Measurements from ENCODE around the gene SLCO4A1.
"Not testable (repeated sequence)": the region's sequence is repeated elsewhere in the genome, so short reads cannot be mapped to it uniquely, and the experiment has no call there.

SLCO4A1 gene

DNA sequence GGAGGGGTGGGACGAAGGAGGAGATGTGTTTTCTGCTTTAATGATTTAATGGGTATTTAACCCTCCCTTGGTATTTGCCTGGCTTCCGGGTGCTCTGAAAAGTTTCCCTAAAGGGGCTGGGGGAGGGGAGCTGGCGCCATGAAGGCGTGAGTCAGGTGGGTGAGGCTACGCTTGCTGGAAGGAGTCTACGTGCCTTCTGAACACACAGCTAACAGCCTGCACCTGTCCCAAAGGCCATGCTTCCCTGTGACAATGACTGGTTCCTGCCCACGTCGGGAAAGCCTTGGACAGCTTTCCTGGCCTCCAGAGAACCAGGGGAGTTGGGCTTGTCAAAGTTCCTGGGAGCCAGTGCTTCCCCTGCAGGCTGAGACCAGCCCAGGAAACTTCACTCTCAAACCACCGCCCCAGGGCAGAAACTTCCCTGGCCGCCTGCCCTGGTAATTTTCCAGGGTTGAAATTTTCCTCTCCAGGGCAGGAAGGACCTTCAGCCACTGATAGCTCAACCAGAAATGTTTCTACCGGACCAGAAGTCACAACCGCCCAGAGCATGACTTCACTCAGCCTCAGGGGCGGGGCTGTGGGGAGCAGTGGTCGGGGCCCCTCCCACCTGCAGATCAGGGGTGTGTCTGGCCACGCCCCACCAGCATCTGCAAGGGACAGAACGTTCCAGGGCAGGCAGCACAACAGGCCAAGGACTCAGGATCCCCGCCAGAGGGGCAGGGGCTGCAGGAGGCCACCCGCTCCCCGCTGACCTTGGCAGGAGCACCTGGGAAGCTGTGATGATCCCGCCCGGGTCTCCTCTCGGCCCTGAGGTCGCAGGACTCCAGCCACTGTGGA, 18.6 kb upstream of the SLCO4A1 start:
- peak overlapping the region; percentile 92 for H3K27ac ChIP-seq (ENCODE audit: low read depth, low read length, severe bottlenecking)
- H3K4me1 ChIP-seq (ENCODE audit: control insufficient read depth, insufficient read depth, low read length, poor library complexity, severe bottlenecking) = peaks cover 38% of the 10 kb centered on the region
- H3K36me3 ChIP-seq (ENCODE audit: control insufficient read depth, insufficient read depth, low read length) = no peaks in the 10 kb centered on the region
- H3K9me3 ChIP-seq (ENCODE audit: control insufficient read depth, low read length) = no peaks in the 10 kb centered on the region
- 15 to 16% methylated on average over 14 to 15 of the region's 23 CpGs for WGBS, 2 experiments (ENCODE audit: insufficient coverage in 2 of 2)
- no peak overlapping the region for H3K4me3 ChIP-seq (ENCODE audit: extremely low read depth, insufficient read depth, low read length, poor library complexity, severe bottlenecking)

DNA sequence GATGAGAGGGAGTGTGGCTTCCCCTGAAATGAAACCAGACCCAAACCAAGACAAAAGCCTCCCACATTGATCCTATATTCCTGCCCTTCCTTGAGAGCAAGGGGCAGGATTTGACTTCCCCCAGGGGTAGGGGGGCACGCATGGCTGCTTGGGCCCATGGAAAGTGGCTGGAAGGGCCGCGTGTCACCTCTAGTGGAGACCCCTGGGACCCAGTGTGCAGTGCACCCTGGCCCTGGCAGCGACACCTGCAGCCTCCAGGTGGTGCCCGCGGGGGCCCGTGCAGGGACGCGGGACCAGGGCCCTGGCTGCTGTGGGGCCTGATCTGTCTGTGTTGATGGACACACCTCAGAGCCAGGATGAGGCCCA, 18.0 kb upstream of the SLCO4A1 start:
- Histone ChIP-seq H3K27ac (ENCODE audit: low read depth, low read length, severe bottlenecking) (peak overlapping the region; percentile 92), H3K4me3 (ENCODE audit: extremely low read depth, insufficient read depth, low read length, poor library complexity, severe bottlenecking) (no peak overlapping the region), H3K36me3 (ENCODE audit: control insufficient read depth, insufficient read depth, low read length) (no peaks in the 10 kb centered on the region), H3K4me1 (ENCODE audit: control insufficient read depth, insufficient read depth, low read length, poor library complexity, severe bottlenecking) (peaks cover 32% of the 10 kb centered on the region), H3K9me3 (ENCODE audit: control insufficient read depth, low read length) (no peaks in the 10 kb centered on the region)
- WGBS, 2 experiments (ENCODE audit: insufficient coverage in 2 of 2) = 75 to 87% methylated on average over 4 to 9 of the region's 9 CpGs

DNA sequence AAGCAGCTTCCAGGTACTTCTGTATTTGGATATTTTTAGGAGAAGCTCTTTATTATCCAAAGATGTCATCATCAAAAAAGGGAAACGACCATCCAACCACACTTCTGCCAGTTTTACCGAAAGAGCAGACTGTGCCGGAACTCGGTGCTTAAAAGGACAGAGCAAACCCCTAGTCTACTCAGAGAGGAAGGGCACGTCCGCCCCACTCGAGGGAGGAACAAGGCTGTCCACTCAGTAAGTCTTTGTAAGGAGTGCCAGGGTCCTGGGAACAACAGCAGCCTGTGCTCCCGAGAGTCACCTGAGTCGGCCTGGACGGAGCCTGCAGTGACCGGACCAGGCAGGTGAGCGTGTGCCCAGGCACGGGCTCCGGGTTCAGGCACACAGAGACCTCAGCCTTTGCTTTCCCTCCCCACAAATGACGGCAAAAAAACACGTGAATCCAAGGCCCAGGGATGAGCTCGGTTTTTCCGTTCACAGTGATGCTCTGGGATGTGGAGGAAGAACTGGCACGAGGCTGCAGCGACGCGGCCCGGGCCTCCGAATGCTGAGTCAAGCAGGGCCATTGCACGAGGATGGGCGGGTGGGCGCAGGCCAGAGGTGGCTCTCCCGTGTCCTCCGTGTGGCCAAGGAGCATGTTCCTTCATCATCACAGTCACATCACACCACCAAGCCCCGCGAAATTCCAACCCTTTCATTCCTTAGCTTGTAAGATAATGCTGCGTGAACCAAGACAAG, 17.4 kb upstream of the SLCO4A1 start:
- no peak overlapping the region for H3K27ac ChIP-seq (ENCODE audit: low read depth, low read length, severe bottlenecking)
- no peaks in the 10 kb centered on the region for H3K9me3 ChIP-seq (ENCODE audit: control insufficient read depth, low read length)
- H3K4me1 ChIP-seq (ENCODE audit: control insufficient read depth, insufficient read depth, low read length, poor library complexity, severe bottlenecking) = peaks cover 32% of the 10 kb centered on the region
- no peaks in the 10 kb centered on the region for H3K36me3 ChIP-seq (ENCODE audit: control insufficient read depth, insufficient read depth, low read length)
- no peak overlapping the region for H3K4me3 ChIP-seq (ENCODE audit: extremely low read depth, insufficient read depth, low read length, poor library complexity, severe bottlenecking)
- whole genome bisulfite sequencing, 2 experiments (ENCODE audit: insufficient coverage in 2 of 2) = 95% methylated on average over 25 to 28 of the region's 32 CpGs

DNA sequence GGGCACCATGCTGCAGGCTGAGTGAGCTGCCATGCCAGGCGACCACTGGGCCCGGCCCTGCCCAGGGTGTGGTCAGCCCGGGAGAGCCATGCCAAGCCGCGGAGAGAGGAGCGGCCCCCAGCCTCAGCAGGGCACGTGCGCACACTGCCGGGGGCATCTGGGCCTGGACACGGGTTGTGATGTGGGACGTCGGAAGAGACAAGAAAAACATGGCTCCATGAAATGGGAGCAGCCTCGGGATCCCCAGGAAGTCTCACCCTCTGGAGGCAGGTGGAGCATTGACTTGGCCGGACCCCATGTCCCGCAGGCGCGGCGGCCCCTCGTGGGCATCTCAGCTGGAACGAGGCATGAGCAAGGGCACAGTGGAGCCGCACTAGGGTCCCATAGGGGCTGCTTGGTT, 16.8 kb upstream of the SLCO4A1 start:
- Histone ChIP-seq H3K4me3 (ENCODE audit: extremely low read depth, insufficient read depth, low read length, poor library complexity, severe bottlenecking) (no peak overlapping the region), H3K36me3 (ENCODE audit: control insufficient read depth, insufficient read depth, low read length) (no peaks in the 10 kb centered on the region), H3K9me3 (ENCODE audit: control insufficient read depth, low read length) (no peaks in the 10 kb centered on the region), H3K4me1 (ENCODE audit: control insufficient read depth, insufficient read depth, low read length, poor library complexity, severe bottlenecking) (peaks cover 32% of the 10 kb centered on the region), H3K27ac (ENCODE audit: low read depth, low read length, severe bottlenecking) (no peak overlapping the region)
- WGBS, 2 experiments (ENCODE audit: insufficient coverage in 2 of 2) = 93 to 95% methylated on average over 20 to 21 of the region's 21 CpGs

DNA sequence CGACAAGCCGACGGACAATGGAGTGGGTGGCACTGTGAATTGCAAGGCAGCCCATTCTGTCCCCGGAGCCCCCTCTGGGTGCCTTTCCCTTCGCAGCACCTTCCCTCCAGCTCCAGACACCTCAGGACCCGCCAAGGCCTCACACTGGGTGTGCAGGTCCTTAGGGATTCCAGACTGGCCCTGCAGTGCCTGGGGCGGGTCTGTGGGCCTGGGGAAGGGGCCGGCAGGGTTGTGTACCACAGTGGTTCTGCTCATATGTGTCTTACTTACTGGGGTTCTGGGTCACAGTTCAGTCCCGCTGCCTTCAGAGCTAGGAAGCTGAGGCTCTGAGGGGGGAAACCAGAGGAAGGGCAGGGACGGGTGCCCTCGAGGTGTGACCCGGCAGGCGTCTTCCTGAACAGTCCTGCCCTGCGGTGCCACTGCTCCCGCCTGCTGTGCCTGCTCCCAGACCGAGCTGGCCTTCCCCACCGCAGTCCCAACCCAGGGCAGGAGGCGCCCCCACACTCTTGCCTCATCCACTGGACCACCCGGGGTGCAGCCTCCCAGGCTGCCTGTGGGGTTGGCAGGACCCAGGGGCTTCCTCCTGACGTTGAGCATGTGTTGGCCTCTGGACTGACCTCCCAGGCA, 16.3 kb upstream of the SLCO4A1 start:
- Histone ChIP-seq H3K4me3 (ENCODE audit: extremely low read depth, insufficient read depth, low read length, poor library complexity, severe bottlenecking) (no peak overlapping the region), H3K4me1 (ENCODE audit: control insufficient read depth, insufficient read depth, low read length, poor library complexity, severe bottlenecking) (peaks cover 32% of the 10 kb centered on the region), H3K36me3 (ENCODE audit: control insufficient read depth, insufficient read depth, low read length) (no peaks in the 10 kb centered on the region), H3K27ac (ENCODE audit: low read depth, low read length, severe bottlenecking) (no peak overlapping the region), H3K9me3 (ENCODE audit: control insufficient read depth, low read length) (no peaks in the 10 kb centered on the region)
- 87 to 92% methylated on average over 9 to 16 of the region's 20 CpGs for WGBS, 2 experiments (ENCODE audit: insufficient coverage in 2 of 2)

DNA sequence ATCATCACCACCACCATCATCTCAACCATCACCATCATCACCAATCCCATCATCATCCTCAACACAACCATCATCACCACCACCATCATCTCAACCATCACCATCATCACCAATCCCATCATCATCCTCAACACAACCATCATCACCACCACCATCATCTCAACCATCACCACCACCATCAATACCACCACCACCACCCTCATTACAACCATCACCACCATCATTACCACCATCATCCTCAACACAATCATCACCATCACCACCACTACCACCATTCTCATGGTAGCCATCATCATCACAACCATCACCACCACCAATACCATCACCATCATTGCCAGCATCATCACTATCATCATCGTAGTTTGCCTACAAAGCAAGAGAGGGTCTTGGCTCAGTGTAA, 14.9 kb upstream of the SLCO4A1 start:
- H3K36me3 ChIP-seq (ENCODE audit: control insufficient read depth, insufficient read depth, low read length); H3K9me3 ChIP-seq (ENCODE audit: control insufficient read depth, low read length); H3K27ac ChIP-seq (ENCODE audit: low read depth, low read length, severe bottlenecking); H3K4me3 ChIP-seq (ENCODE audit: extremely low read depth, insufficient read depth, low read length, poor library complexity, severe bottlenecking): not testable (repeated sequence)
- 88% methylated on average over 1 of the region's 1 CpG; no CpG with 5 or more reads in 1 of the 2 experiments for WGBS, 2 experiments (ENCODE audit: insufficient coverage in 2 of 2)
- peaks cover 29% of the 10 kb centered on the region for H3K4me1 ChIP-seq (ENCODE audit: control insufficient read depth, insufficient read depth, low read length, poor library complexity, severe bottlenecking)

DNA sequence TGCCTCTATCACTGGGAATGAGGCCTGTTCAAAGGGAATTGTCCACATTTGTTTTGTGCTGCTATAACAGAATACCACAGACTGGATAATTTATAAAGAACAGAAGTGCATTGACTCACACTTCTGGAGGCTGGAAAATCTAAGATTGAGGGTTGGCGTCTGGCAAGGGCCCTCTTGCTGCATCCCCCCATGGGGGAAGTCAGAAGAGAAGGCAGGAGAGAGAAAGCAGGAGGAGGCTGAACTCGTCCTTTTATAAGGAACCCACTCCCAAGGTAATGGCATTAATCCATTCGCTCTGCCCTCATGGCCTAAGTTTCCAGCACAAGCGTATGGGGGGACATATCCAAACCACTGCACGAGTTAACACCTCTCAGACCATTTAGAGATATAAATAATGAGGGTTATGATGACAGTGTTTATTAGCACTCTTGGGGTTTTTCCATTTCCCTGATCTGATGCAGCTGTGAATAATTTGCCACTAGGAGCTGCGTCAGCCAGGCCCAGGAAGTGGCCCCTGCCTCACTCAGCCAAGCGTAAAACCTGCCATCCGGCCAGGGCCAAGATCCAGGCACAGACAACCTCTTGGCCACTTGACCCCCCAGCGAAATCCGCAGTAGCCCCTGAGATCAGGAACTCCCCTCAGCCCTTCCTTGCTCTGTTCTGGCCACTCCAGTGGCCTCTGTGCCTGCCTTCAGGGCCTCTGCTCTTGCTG, 14.2 kb upstream of the SLCO4A1 start:
- peaks cover 22% of the 10 kb centered on the region for H3K4me1 ChIP-seq (ENCODE audit: control insufficient read depth, insufficient read depth, low read length, poor library complexity, severe bottlenecking)
- no peak overlapping the region for H3K27ac ChIP-seq (ENCODE audit: low read depth, low read length, severe bottlenecking)
- H3K9me3 ChIP-seq (ENCODE audit: control insufficient read depth, low read length) = no peaks in the 10 kb centered on the region
- WGBS, 2 experiments (ENCODE audit: insufficient coverage in 2 of 2) = 90 to 96% methylated on average over 5 to 6 of the region's 10 CpGs
- H3K36me3 ChIP-seq (ENCODE audit: control insufficient read depth, insufficient read depth, low read length) = no peaks in the 10 kb centered on the region
- H3K4me3 ChIP-seq (ENCODE audit: extremely low read depth, insufficient read depth, low read length, poor library complexity, severe bottlenecking) = no peak overlapping the region

DNA sequence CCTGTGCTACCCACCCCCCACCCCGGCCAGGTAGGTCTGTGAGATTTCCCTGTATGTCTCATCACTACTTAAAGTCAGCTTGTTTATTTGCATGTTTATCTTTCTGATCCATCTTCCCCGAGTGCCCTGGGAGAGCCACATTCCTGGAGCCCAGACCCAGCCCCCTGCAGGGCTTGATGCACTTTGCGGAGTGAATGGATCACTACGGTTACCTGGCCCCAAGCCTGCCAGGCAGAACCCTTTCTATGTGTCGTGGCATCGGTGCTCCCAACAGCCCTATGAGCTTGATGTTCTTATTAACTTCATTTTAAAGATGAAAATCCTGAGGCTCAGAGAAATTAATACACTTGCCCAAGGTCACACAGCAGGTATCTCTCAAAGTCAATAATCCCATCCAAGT, 13.6 kb upstream of the SLCO4A1 start:
- H3K4me1 ChIP-seq (ENCODE audit: control insufficient read depth, insufficient read depth, low read length, poor library complexity, severe bottlenecking) = peaks cover 20% of the 10 kb centered on the region

DNA sequence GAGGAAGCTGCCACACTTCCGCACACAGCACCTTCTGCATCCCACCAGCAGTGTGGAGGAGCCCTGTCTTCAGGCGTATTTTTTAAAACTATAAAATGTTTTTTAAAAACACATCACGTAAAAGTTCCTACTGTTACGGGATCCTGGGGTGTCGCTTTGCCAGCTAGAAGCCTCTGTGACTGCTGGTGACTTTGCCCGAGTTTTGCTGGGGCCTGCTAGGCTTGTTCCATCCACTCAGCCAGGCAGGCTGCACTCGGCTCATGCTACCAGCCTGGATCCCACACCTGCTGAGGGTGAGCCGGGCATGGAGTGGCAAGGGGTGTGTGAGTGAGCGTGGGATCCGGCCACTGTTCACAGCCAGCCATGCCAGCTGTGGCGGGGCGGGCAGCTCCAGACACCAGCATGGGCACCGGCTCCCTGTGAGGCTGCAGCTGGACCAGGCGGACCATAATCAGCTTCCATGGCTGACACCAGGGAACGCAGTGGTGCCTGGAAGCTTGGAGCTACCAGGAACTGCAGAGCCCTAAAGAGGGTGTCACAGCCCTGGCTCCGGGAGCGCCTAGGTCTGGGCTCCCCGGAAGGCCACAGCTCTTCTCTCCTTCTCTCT, 12.3 kb upstream of the SLCO4A1 start:
- no peaks in the 10 kb centered on the region for H3K36me3 ChIP-seq (ENCODE audit: control insufficient read depth, insufficient read depth, low read length)
- no peaks in the 10 kb centered on the region for H3K9me3 ChIP-seq (ENCODE audit: control insufficient read depth, low read length)
- H3K4me1 ChIP-seq (ENCODE audit: control insufficient read depth, insufficient read depth, low read length, poor library complexity, severe bottlenecking) = peaks cover 15% of the 10 kb centered on the region
- 96% methylated on average over 16 to 17 of the region's 18 CpGs for WGBS, 2 experiments (ENCODE audit: insufficient coverage in 2 of 2)
- H3K4me3 ChIP-seq (ENCODE audit: extremely low read depth, insufficient read depth, low read length, poor library complexity, severe bottlenecking) = no peak overlapping the region
- no peak overlapping the region for H3K27ac ChIP-seq (ENCODE audit: low read depth, low read length, severe bottlenecking)

More for the DNA sequence above, 13.6 kb upstream of the SLCO4A1 start:
- H3K9me3 ChIP-seq (ENCODE audit: control insufficient read depth, low read length) = no peaks in the 10 kb centered on the region
- 48 to 72% methylated on average over 3 to 4 of the region's 6 CpGs for WGBS, 2 experiments (ENCODE audit: insufficient coverage in 2 of 2)
- H3K36me3 ChIP-seq (ENCODE audit: control insufficient read depth, insufficient read depth, low read length) = no peaks in the 10 kb centered on the region
- no peak overlapping the region for H3K27ac ChIP-seq (ENCODE audit: low read depth, low read length, severe bottlenecking)
- no peak overlapping the region for H3K4me3 ChIP-seq (ENCODE audit: extremely low read depth, insufficient read depth, low read length, poor library complexity, severe bottlenecking)
